ENCODE measurements around the gene PIEZO2.
"Not testable (repeated sequence)": the region's sequence is repeated elsewhere in the genome, so short reads cannot be mapped to it uniquely, and the experiment has no call there.

PIEZO2 gene

GRCh38 chr18:10919851-10920250, 229.5 kb downstream of the PIEZO2 start:
- H3K4me3 ChIP-seq (ENCODE audit: low read length) = no peak overlapping the region
- H3K36me3 ChIP-seq (ENCODE audit: control insufficient read depth, low read depth, low read length) = no peaks in the 10 kb centered on the region
- no peak overlapping the region for H3K27ac ChIP-seq (ENCODE audit: low read length)
- H3K9me3 ChIP-seq (ENCODE audit: control insufficient read depth, low read depth, low read length) = no peaks in the 10 kb centered on the region
- H3K4me1 ChIP-seq (ENCODE audit: control insufficient read depth, low read depth, low read length) = peaks cover 10% of the 10 kb centered on the region
- no peaks in the 10 kb centered on the region for H3K27me3 ChIP-seq (ENCODE audit: control insufficient read depth, insufficient read depth, low read length)
- no peak overlapping the region for H3K9ac ChIP-seq (ENCODE audit: low read length)

DNA sequence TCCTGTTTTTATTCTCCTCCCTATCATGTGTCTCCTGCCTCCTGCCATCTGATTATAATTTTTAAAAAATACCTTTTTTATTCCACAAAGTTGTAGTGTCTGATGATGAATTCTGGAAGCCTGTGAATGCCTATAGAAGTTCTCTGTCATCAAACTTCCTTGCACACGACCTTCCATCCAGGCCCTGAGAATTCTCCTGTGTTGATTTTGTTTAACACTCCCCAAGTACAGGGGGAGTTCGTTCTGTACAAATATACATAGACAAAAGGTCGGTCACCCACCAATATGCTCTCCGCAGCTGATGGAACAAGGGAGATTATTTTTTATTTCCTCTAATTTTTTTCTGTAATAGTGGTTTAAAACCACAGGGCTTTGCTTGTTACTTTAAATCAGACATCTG, 232.5 kb downstream of the PIEZO2 start:
- no peaks in the 10 kb centered on the region for H3K27me3 ChIP-seq (ENCODE audit: control insufficient read depth, insufficient read depth, low read length)
- no peaks in the 10 kb centered on the region for H3K9me3 ChIP-seq (ENCODE audit: control insufficient read depth, low read depth, low read length)
- no peak overlapping the region for H3K27ac ChIP-seq (ENCODE audit: low read length)
- H3K9ac ChIP-seq (ENCODE audit: low read length) = no peak overlapping the region
- peaks cover 4% of the 10 kb centered on the region for H3K4me1 ChIP-seq (ENCODE audit: control insufficient read depth, low read depth, low read length)
- no peak overlapping the region for H3K4me3 ChIP-seq (ENCODE audit: low read length)
- no peaks in the 10 kb centered on the region for H3K36me3 ChIP-seq (ENCODE audit: control insufficient read depth, low read depth, low read length)

GRCh38 chr18:10916387-10916786, 233.0 kb downstream of the PIEZO2 start:
- no peak overlapping the region for H3K4me3 ChIP-seq (ENCODE audit: low read length)
- no peak overlapping the region for H3K27ac ChIP-seq (ENCODE audit: low read length)
- no peaks in the 10 kb centered on the region for H3K9me3 ChIP-seq (ENCODE audit: control insufficient read depth, low read depth, low read length)
- H3K27me3 ChIP-seq (ENCODE audit: control insufficient read depth, insufficient read depth, low read length) = no peaks in the 10 kb centered on the region
- no peak overlapping the region for H3K9ac ChIP-seq (ENCODE audit: low read length)
- no peaks in the 10 kb centered on the region for H3K36me3 ChIP-seq (ENCODE audit: control insufficient read depth, low read depth, low read length)
- peaks cover 4% of the 10 kb centered on the region for H3K4me1 ChIP-seq (ENCODE audit: control insufficient read depth, low read depth, low read length)

DNA sequence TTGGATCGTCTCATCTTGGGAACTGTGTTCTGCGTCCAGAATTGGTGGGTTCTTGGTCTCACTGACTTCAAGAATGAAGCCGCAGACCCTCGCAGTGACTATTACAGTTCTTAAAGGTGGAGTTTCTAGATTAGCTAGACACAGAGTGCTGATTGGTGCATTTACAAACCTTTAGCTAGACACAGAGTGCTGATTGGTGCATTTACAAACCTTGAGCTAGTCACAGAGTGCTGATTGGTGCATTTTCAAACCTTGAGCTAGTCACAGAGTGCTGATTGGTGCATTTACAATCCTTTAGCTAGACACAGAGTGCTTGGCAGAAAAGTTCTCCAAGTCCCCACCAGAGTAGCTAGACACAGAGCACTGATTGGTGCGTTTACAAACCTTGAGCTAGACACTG, 233.6 kb downstream of the PIEZO2 start:
- H3K36me3 ChIP-seq (ENCODE audit: control insufficient read depth, low read depth, low read length); H3K4me1 ChIP-seq (ENCODE audit: control insufficient read depth, low read depth, low read length); H3K27me3 ChIP-seq (ENCODE audit: control insufficient read depth, insufficient read depth, low read length); H3K27ac ChIP-seq (ENCODE audit: low read length); H3K4me3 ChIP-seq (ENCODE audit: low read length); H3K9me3 ChIP-seq (ENCODE audit: control insufficient read depth, low read depth, low read length); H3K9ac ChIP-seq (ENCODE audit: low read length): not testable (repeated sequence)

DNA sequence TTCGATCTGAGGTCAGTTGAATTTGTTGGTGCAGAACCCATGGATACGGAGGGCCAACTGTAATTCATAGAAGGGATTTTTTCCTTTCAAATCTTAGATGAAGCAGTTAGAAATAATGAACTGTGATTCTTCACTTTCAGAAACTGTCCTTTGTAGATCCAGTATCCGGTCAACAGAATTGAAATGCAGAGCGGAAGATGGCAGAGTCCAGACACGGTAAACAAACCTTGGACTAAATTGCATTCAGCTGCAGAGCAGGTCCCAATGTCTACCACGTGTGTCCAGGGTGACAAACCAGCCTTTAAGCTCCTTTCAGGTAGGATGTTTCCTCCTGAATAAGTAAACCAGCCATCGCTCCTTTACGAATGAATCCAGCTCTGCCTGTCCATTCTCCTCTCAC, 234.8 kb downstream of the PIEZO2 start:
- not testable (repeated sequence) for H3K9me3 ChIP-seq (ENCODE audit: control insufficient read depth, low read depth, low read length); H3K4me1 ChIP-seq (ENCODE audit: control insufficient read depth, low read depth, low read length); H3K27ac ChIP-seq (ENCODE audit: low read length); H3K36me3 ChIP-seq (ENCODE audit: control insufficient read depth, low read depth, low read length); H3K9ac ChIP-seq (ENCODE audit: low read length); H3K4me3 ChIP-seq (ENCODE audit: low read length); H3K27me3 ChIP-seq (ENCODE audit: control insufficient read depth, insufficient read depth, low read length)

DNA sequence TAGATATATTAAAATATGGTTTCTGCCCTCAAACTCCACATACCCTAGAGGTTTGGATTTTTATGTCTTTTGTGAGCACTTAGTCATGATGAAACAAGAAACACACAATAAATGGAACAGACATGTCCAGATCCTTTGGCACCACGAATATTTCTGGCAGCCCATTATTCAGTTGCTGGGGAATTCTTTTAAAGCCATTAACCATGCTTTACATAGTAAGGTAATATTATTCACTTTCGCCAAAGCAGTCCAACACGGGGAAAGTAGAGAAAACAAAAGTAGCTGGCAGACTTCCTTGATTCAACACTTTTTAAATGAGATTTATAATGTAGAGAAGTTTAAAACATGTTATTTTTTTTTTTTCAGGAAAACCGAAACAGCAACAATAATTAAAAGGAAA, 235.4 kb downstream of the PIEZO2 start:
- Histone ChIP-seq H3K27me3 (ENCODE audit: control insufficient read depth, insufficient read depth, low read length) (no peaks in the 10 kb centered on the region), H3K9me3 (ENCODE audit: control insufficient read depth, low read depth, low read length) (no peaks in the 10 kb centered on the region), H3K36me3 (ENCODE audit: control insufficient read depth, low read depth, low read length) (no peaks in the 10 kb centered on the region), H3K27ac (ENCODE audit: low read length) (no peak overlapping the region), H3K4me1 (ENCODE audit: control insufficient read depth, low read depth, low read length) (no peaks in the 10 kb centered on the region), H3K4me3 (ENCODE audit: low read length) (no peak overlapping the region), H3K9ac (ENCODE audit: low read length) (no peak overlapping the region)

GRCh38 chr18:10912790-10913545, 236.4 kb downstream of the PIEZO2 start:
- Histone ChIP-seq H3K9ac (ENCODE audit: low read length) (no peak overlapping the region), H3K27me3 (ENCODE audit: control insufficient read depth, insufficient read depth, low read length) (no peaks in the 10 kb centered on the region), H3K4me1 (ENCODE audit: control insufficient read depth, low read depth, low read length) (no peaks in the 10 kb centered on the region), H3K4me3 (ENCODE audit: low read length) (no peak overlapping the region), H3K9me3 (ENCODE audit: control insufficient read depth, low read depth, low read length) (no peaks in the 10 kb centered on the region), H3K36me3 (ENCODE audit: control insufficient read depth, low read depth, low read length) (no peaks in the 10 kb centered on the region), H3K27ac (ENCODE audit: low read length) (no peak overlapping the region)

- H3K9ac ChIP-seq (ENCODE audit: low read length) = no peak overlapping the region
- H3K36me3 ChIP-seq (ENCODE audit: control insufficient read depth, low read depth, low read length) = no peaks in the 10 kb centered on the region
- H3K4me1 ChIP-seq (ENCODE audit: control insufficient read depth, low read depth, low read length) = no peaks in the 10 kb centered on the region
- no peak overlapping the region for H3K27ac ChIP-seq (ENCODE audit: low read length)
- H3K9me3 ChIP-seq (ENCODE audit: control insufficient read depth, low read depth, low read length) = no peaks in the 10 kb centered on the region
- no peaks in the 10 kb centered on the region for H3K27me3 ChIP-seq (ENCODE audit: control insufficient read depth, insufficient read depth, low read length)
- no peak overlapping the region for H3K4me3 ChIP-seq (ENCODE audit: low read length)
These were observed 239.6 kb downstream of the PIEZO2 start for GRCh38 chr18:10909724-10910123.

GRCh38 chr18:10908760-10909159, 240.6 kb downstream of the PIEZO2 start:
- H3K4me3 ChIP-seq (ENCODE audit: low read length) = no peak overlapping the region
- H3K27ac ChIP-seq (ENCODE audit: low read length) = no peak overlapping the region
- no peaks in the 10 kb centered on the region for H3K36me3 ChIP-seq (ENCODE audit: control insufficient read depth, low read depth, low read length)
- H3K4me1 ChIP-seq (ENCODE audit: control insufficient read depth, low read depth, low read length) = no peaks in the 10 kb centered on the region
- H3K9ac ChIP-seq (ENCODE audit: low read length) = no peak overlapping the region
- no peaks in the 10 kb centered on the region for H3K27me3 ChIP-seq (ENCODE audit: control insufficient read depth, insufficient read depth, low read length)
- H3K9me3 ChIP-seq (ENCODE audit: control insufficient read depth, low read depth, low read length) = no peaks in the 10 kb centered on the region

- Histone ChIP-seq H3K9me3 (ENCODE audit: control insufficient read depth, low read depth, low read length) (no peaks in the 10 kb centered on the region), H3K27me3 (ENCODE audit: control insufficient read depth, insufficient read depth, low read length) (no peaks in the 10 kb centered on the region), H3K36me3 (ENCODE audit: control insufficient read depth, low read depth, low read length) (no peaks in the 10 kb centered on the region), H3K9ac (ENCODE audit: low read length) (no peak overlapping the region), H3K27ac (ENCODE audit: low read length) (no peak overlapping the region), H3K4me3 (ENCODE audit: low read length) (no peak overlapping the region), H3K4me1 (ENCODE audit: control insufficient read depth, low read depth, low read length) (no peaks in the 10 kb centered on the region)
These were observed 241.6 kb downstream of the PIEZO2 start for GRCh38 chr18:10907749-10908148.

GRCh38 chr18:10901329-10901728, 248.0 kb downstream of the PIEZO2 start:
- Histone ChIP-seq H3K9ac (ENCODE audit: low read length) (no peak overlapping the region), H3K4me3 (ENCODE audit: low read length) (no peak overlapping the region), H3K4me1 (ENCODE audit: control insufficient read depth, low read depth, low read length) (no peaks in the 10 kb centered on the region), H3K36me3 (ENCODE audit: control insufficient read depth, low read depth, low read length) (no peaks in the 10 kb centered on the region), H3K27ac (ENCODE audit: low read length) (no peak overlapping the region), H3K27me3 (ENCODE audit: control insufficient read depth, insufficient read depth, low read length) (no peaks in the 10 kb centered on the region), H3K9me3 (ENCODE audit: control insufficient read depth, low read depth, low read length) (no peaks in the 10 kb centered on the region)

DNA sequence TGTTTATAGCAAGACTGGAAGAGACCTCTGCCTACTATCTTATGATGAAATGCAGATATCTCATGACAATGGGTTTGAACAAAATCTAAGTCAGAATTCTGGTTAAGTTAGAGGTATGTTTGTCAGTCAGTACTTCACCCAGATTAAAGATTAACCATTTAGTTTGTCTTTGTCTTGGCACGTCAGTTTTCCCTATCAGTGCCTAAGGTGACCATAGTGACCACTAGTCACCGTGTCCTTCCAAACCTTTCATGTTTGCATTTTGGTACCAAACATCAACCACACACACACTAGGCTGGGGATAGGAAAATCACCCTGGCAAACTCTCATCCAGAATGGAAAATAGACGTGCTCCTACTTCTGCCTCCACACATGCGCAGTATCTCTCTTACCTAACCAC, 248.9 kb downstream of the PIEZO2 start:
- H3K4me3 ChIP-seq (ENCODE audit: low read length) = no peak overlapping the region
- no peaks in the 10 kb centered on the region for H3K36me3 ChIP-seq (ENCODE audit: control insufficient read depth, low read depth, low read length)
- H3K27ac ChIP-seq (ENCODE audit: low read length) = no peak overlapping the region

More for the DNA sequence above, 248.9 kb downstream of the PIEZO2 start:
- H3K9me3 ChIP-seq (ENCODE audit: control insufficient read depth, low read depth, low read length) = no peaks in the 10 kb centered on the region
- H3K4me1 ChIP-seq (ENCODE audit: control insufficient read depth, low read depth, low read length) = no peaks in the 10 kb centered on the region
- H3K27me3 ChIP-seq (ENCODE audit: control insufficient read depth, insufficient read depth, low read length) = no peaks in the 10 kb centered on the region
- H3K9ac ChIP-seq (ENCODE audit: low read length) = no peak overlapping the region
